Measurements from ENCODE around the gene GIGYF2.

GRCh38 chr2:232870766-232871371 is 173.7 kb downstream of the GIGYF2 start:
- TF ChIP-seq SMC3 (conservative IDR thresholded peaks at IDR 0.05; ENCODE audit: poor library complexity) (no peak), CTCF (IDR thresholded peaks at IDR 0.05; ENCODE audit: poor library complexity, severe bottlenecking) (no peak), RAD21 (conservative IDR thresholded peaks at IDR 0.05) (no peak), POLR2AphosphoS5 (IDR thresholded peaks at IDR 0.05) (no peak)

Data from neural cell (in vitro differentiated cells).